ENCODE results near the gene METTL17.

DNA sequence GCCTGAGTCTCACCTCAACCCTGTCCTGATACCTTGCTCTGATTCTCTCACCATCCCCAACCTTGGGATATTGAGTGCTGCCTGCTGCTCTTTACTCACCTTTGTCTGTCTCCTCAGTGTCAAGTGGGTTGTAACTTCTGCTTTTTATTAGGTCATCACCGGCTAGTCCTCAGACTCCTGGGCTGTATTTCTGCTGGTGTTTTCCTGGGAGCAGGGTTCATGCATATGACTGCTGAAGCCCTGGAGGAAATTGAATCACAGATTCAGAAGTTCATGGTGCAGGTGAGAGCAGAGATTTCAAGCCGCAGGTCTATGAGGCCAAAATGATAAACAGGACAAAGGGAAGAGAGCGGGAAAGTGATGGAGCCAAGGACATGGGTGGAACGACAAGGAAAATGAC is 9.8 kb downstream of the METTL17 start:
- TF ChIP-seq, protein P1, sequence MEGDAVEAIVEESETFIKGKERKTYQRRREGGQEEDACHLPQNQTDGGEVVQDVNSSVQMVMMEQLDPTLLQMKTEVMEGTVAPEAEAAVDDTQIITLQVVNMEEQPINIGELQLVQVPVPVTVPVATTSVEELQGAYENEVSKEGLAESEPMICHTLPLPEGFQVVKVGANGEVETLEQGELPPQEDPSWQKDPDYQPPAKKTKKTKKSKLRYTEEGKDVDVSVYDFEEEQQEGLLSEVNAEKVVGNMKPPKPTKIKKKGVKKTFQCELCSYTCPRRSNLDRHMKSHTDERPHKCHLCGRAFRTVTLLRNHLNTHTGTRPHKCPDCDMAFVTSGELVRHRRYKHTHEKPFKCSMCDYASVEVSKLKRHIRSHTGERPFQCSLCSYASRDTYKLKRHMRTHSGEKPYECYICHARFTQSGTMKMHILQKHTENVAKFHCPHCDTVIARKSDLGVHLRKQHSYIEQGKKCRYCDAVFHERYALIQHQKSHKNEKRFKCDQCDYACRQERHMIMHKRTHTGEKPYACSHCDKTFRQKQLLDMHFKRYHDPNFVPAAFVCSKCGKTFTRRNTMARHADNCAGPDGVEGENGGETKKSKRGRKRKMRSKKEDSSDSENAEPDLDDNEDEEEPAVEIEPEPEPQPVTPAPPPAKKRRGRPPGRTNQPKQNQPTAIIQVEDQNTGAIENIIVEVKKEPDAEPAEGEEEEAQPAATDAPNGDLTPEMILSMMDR (IDR thresholded peaks at IDR 0.05 in 8 of 11, conservative IDR thresholded peaks at IDR 0.05 in 3 of 11): no peak
- no peak for TF ChIP-seq POLR2A (IDR thresholded peaks at IDR 0.05)
- no peak for TF ChIP-seq POLR2AphosphoS5 (IDR thresholded peaks at IDR 0.05)
